ENCODE data around the gene RHOBTB3.

- TF ChIP-seq TSHZ2 (CRISPR knock-in tag; IDR thresholded peaks at IDR 0.05), result no peak
- TF ChIP-seq CSDC2 (CRISPR knock-in tag; IDR thresholded peaks at IDR 0.05), result no peak
- TF ChIP-seq ZFP30 (CRISPR knock-in tag; IDR thresholded peaks at IDR 0.05), result no peak
- no peak for TF ChIP-seq CSRNP3 (CRISPR knock-in tag; IDR thresholded peaks at IDR 0.05)
- no peak for TF ChIP-seq TCF4 (CRISPR knock-in tag; IDR thresholded peaks at IDR 0.05; ENCODE audit: borderline replicate concordance)
- no peak for TF ChIP-seq ARNTL (CRISPR knock-in tag; IDR thresholded peaks at IDR 0.05; ENCODE audit: borderline replicate concordance, low read depth)
- no peak for TF ChIP-seq PATZ1 (CRISPR knock-in tag; IDR thresholded peaks at IDR 0.05; ENCODE audit: borderline replicate concordance)
- no peak for TF ChIP-seq ZNF8 (CRISPR knock-in tag; IDR thresholded peaks at IDR 0.05)
- TF ChIP-seq ZNF565 (CRISPR knock-in tag; conservative IDR thresholded peaks at IDR 0.05; ENCODE audit: low read depth), result no peak
- TF ChIP-seq OSR1 (CRISPR knock-in tag; IDR thresholded peaks at IDR 0.05), result no peak
- TF ChIP-seq CREB5 (CRISPR knock-in tag; IDR thresholded peaks at IDR 0.05; ENCODE audit: low read depth), result no peak
Measured at GRCh38 chr5:95809414-95809960, 78.4 kb downstream of the RHOBTB3 start.

All from SK-N-SH treated with all-trans-retinoic acid at 6 μM for 48 hours (cell line).